Stimulated activated CD4-positive, alpha-beta T cell treated with anti-CD3 and anti-CD28 coated beads, Interleukin-12 subunit alpha, Interleukin-12 subunit beta, amount 100 ng/mL, for 24 hours (primary cell): ENCODE data around the gene MFF.
"Not testable (repeated sequence)": the region's sequence is repeated elsewhere in the genome, so short reads cannot be mapped to it uniquely, and the experiment has no call there.

Experiments
- DNase-seq, 2 experiments: peaks; one replicate each; pipeline ENCODE4 v3.0.0-alpha.2; 2020; ENCODE audit warnings: low read depth in 2 of 2

The MFF gene

GRCh38 chr2:227377467-227378351 is 52.7 kb downstream of the MFF start:
- DNase-seq, result no peak

DNA sequence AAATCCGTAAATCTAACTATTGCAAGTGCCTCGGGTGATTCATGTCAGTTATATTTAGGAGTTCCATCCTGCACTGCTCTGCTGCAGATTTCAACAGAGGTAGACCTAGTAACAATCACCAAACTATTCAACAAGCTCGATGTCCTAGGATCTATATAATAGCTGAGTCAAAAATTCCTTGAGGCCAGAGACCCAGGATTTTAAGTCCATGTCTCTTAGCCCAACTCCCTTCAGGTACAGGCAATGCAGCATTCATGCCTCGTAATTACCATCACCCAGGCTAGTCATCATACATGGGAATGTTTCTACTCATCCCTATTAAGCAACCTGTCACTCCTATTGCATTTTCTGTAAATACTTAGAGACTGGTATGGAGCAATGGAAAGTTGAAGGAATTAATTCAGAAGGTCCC is 53.3 kb downstream of the MFF start:
- no peak for DNase-seq

DNA sequence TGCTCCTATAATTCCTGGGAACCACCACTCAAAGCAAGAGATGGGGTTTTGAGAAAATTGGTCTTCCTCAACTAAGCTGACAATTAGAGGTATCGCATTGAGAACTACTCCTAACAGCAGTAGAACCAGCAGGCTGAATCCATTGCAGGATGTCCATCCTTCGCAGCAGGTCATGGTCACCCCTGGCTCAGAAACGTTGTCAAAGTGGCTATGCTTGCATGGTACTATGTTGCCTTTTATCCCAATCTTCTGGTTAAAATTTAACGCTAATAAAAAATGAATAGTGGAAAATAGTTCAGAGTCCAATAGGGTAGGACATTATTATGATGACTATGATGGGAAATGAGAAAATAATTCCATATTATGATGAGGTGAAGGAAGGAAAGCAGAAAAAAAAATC is 54.0 kb downstream of the MFF start, which contains the start of gene TM4SF20:
Gene TM4SF20, minus strand, starts transcription at position 212 of the 400 bp plus-strand sequence. Its CDS starts 38 bp downstream, at position 174.
- no peak for DNase-seq

DNA sequence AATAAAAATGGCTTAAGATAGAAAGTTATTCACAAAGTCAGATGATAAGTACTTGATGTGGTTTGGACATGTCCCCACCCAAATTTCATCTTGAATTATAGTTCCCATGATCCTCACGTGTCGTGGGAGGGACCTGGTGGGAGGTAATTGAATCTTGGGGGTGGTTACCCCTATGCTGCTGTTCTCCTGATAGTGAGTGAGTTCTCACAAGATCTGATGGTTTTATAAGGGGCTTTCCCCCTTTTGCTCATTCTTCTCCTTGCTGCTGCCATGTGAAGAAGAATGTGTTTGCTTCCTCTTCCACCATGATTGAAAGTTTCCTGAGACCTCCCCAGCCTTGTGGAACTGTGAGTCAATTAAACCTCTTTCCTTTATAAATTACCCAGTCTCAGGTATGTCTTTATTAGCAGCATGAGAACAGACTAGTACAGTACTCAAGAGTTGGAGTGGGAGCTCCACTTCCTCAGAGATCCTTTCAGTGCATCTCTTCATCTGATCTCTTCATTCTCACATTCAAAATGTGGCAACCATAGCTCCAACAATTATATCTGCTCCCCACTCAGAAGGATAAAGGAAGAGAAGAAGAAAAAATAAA is 57.3 kb downstream of the MFF start:
- DNase-seq, result not testable (repeated sequence)

- DNase-seq, result no peak
These were observed 58.6 kb downstream of the MFF start for GRCh38 chr2:227383686-227384085.

- DNase-seq, result no peak
These were observed 61.6 kb downstream of the MFF start for GRCh38 chr2:227386630-227387029.

- not testable (repeated sequence) for DNase-seq
These were observed 62.5 kb downstream of the MFF start, which contains the start of gene SCYGR1 for GRCh38 chr2:227387583-227387982. TSS of gene SCYGR1 (minus strand) at chr2:227387949. CDS start at chr2:227387949, 0 bp downstream.

GRCh38 chr2:227388537-227389011 is 63.5 kb downstream of the MFF start:
- DNase-seq, result no peak

- no peak for DNase-seq
These were observed 64.2 kb downstream of the MFF start for GRCh38 chr2:227389231-227389630.

DNA sequence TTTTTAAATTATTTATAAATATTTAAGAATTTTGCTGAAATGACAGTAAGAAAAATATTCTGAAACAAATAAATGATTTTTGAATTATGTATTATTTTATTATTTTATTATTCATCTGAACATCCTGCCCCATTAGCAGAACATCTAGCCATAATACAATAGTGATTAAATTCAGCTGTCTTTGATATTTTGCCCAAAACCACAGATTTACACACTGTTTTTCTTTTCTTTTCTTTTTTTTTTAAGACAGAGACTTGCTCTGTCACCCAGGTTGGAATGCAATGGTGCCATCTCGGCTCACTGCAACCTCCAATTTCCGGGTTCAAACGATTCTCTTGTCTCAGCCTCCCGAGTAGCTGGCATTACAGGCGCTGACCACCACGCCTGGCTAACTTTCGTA is 64.6 kb downstream of the MFF start:
- DNase-seq, result no peak

- DNase-seq, result no peak
These were observed 65.6 kb downstream of the MFF start for GRCh38 chr2:227390468-227391256.

DNA sequence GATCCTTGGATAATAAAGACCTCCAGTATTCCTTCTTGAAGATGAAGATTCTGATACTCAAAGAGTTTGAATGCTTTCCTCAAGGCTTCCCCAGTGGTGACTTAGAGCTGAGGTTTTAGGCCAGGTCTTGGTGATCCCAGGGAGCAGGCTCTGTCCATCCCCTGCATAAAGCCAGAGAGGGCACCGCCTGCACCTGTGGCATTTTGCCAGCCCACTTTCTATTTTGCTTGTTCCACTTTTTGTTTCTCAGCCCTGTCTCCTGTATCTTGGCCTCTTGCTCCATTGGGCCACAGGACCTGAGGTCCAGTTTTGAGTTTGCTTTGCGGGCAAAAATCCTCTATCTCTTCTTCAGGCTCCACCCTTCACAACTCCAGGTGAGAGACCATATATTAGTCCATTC is 69.3 kb downstream of the MFF start:
- DNase-seq, result no peak

DNA sequence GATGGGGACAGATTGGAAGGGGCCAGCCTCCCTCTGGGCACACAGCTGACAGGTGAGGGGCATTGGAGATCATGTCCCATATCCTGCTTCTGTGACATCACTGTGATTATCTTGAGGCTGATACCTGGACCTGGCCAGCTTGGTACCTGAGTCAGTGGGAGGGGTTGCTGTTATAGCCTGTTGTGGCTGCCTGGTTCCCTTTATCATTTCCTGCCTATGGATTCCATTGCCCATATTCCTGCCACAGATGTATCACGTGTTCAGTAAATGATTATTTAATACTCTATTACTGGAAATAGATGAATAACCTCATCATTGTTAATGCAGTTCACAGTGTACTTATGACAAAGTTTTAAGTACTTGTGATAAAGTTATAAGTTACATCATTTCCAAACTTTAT is 70.5 kb downstream of the MFF start:
- no peak for DNase-seq

DNA sequence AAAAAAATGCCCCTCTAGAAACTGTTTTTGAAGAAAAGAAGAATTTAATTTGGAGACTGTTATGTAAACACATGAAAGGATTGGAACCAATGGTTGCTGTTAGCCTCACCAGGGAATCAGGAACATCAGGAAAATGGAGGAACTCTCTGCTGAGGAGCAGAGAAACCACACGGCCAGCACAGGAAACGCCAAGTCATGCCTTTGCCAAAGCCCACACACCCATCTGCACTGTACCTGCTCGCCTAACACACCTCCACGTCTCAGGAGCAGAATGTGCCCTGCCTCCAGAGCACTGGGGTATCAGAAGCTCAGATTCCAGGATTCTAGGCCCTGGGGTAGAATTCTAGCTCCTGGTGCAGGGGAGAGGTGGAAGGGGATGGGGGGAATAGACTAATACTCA is 72.5 kb downstream of the MFF start:
- no peak for DNase-seq

DNA sequence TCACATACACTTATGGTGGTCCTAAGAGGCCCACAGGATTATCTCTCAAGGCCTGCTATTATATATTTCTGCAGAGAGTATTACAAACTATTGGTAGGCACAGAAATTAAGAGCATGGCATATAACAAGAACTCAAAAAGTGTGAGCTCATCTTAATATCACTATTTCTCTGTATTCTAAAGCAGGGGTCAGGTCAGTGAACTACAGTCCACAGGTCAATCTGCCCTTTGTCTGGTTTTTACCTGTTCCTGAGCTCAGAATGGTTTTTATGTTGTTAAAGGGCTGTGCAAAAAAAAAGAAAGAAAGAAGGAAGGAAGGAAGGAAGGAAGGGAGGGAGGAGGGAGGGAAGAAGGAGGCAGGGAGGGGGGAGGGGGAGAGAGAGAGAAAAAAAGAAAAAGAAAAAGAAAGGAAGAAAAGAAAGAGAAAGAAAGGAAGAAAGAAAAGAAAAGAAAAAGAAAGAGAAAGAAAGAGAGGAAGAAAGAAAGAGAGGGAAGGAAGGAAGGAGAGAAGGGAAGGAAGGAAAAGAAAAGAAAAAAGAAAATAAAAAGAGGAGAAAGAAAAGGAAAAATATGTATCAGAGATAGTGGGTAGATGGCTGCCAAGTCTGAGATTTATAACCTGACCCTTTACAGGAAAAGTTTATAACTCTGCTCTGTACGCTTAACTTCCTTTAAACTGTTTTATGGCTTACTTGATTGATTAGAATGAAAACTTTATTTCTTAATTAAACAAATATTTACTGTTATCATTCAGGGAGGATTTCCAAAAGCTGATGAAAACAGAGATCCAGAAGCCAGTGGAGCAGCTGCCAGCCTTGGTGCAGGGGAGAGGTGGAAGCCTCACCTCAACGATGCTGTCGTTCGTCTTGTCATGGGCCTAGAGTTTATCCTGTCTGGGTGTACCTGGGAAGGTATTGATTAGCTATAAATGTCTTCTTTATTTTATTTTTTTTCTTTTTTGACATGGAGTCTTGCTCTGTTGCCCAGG is 73.9 kb downstream of the MFF start:
- no peak for DNase-seq

DNA sequence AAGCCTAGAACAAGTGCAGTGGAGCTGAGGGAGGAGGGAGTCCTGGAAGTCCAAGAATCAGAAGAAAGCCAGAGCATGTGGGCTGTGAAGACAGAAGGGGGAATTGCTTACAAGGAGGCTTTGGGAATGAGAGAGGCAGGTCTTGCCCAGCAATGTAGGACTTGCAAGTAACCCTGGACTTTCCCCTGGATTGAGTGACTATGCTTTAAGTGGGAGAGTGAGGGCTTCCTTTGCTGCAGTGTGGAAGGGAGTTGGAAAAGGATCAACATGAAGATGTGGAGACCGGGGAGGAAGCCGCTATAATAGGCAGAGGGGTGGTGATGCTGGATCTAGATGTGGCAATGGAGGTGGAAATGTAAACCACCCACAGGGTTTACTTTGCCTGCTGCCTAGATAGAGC is 76.5 kb downstream of the MFF start:
- no peak for DNase-seq

DNA sequence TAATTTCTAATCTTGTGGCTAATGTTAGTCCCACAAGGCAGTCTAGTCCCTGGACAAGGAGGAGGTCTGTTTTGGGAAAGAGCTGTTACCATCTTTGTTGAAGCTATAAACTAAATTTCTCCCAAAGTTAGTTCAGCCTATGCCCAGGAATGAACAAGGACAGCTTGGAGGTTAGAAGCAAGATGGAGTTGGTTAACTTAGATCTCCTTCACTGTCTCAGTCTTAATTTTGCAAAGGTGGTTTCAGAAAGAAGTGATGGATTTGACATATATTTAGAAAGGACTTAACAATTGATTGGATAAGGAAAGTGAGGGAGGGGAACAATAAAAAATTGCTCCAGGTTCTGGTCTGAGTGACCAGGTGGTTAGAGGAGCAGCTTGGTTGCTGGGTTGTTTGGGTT is 77.3 kb downstream of the MFF start:
- no peak for DNase-seq

GRCh38 chr2:227402959-227403358 is 77.9 kb downstream of the MFF start:
- DNase-seq, result no peak

- DNase-seq, result no peak
These were observed 79.7 kb downstream of the MFF start for GRCh38 chr2:227404585-227405271.
